ENCODE results near the gene PTPA.

Gene PTPA

DNA sequence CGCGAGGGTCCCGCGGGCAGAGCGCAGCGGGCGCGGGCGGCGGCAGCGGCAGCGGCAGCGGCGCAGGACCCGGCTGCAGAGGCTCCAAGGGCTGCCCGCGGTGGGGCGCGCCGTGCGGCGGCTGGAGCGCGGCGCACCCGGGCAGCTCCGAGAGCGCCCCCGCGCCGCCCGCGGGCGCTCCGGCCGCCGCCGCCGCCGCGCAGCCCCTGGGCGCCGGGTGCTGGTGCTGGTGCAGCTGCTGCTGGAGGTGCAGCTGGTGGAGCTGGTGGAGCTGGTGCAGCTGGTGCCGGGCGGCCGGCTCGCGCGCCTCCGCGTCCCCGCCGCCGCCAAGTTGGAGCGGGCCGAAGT, 66.2 kb downstream of the PTPA start (continued):
- TF ChIP-seq, protein P1, sequence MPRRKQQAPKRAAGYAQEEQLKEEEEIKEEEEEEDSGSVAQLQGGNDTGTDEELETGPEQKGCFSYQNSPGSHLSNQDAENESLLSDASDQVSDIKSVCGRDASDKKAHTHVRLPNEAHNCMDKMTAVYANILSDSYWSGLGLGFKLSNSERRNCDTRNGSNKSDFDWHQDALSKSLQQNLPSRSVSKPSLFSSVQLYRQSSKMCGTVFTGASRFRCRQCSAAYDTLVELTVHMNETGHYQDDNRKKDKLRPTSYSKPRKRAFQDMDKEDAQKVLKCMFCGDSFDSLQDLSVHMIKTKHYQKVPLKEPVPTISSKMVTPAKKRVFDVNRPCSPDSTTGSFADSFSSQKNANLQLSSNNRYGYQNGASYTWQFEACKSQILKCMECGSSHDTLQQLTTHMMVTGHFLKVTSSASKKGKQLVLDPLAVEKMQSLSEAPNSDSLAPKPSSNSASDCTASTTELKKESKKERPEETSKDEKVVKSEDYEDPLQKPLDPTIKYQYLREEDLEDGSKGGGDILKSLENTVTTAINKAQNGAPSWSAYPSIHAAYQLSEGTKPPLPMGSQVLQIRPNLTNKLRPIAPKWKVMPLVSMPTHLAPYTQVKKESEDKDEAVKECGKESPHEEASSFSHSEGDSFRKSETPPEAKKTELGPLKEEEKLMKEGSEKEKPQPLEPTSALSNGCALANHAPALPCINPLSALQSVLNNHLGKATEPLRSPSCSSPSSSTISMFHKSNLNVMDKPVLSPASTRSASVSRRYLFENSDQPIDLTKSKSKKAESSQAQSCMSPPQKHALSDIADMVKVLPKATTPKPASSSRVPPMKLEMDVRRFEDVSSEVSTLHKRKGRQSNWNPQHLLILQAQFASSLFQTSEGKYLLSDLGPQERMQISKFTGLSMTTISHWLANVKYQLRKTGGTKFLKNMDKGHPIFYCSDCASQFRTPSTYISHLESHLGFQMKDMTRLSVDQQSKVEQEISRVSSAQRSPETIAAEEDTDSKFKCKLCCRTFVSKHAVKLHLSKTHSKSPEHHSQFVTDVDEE (CRISPR knock-in tag; IDR thresholded peaks at IDR 0.05), result no peak
- TF ChIP-seq ESRRG (CRISPR knock-in tag; IDR thresholded peaks at IDR 0.05) (no peak), ZNF8 (CRISPR knock-in tag; IDR thresholded peaks at IDR 0.05) (no peak)

DNA sequence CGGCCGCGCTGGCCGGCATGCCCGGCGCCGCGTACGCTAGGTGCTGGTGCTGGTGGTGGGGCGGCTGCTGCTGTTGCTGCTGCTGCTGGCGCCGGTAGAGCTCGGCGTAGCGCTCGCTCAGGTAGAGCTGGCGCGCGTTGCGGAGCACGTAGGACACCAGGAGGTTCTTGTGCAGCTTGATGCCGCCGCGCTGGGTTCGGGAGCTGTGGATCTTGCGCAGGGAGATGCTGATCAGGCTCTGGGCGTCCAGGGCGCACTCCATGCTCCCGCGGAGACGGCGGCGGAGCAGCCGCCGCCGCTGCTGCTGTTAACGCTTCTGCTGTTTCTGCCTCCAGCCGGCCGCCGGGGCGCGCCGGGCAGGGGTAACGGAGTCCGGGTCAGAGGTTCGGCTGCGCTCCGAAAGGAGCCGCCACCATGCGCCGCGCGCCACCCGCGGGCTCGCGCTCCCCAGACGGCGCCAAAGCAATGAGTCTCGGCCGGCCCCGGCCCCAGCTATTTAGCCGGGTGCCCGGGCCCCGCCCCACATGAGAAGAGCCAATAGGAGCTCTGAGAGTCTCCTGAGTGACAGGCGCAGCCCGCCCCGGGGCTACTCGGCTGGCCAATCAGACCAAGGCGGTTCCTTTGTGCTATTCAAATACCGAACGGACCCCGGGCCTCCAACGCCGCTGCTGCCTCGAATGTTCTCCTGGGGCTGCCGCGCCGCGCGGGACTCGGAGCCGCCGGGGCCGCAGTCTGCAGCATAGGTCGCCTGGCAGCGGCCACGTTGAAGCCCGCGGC, 66.8 kb downstream of the PTPA start, which contains the start of gene IER5L:
Gene IER5L (minus strand): TSS at position 471 of the 777 bp plus-strand sequence. CDS start 209 bp downstream, at position 262.
- TF ChIP-seq ZC3H10 (CRISPR knock-in tag; IDR thresholded peaks at IDR 0.05) (no peak), ZFP3 (CRISPR knock-in tag; IDR thresholded peaks at IDR 0.05) (peak; percentile 28; the same call in 1 of the 2 replicates), RARB (CRISPR knock-in tag; IDR thresholded peaks at IDR 0.05) (no peak), OSR1 (CRISPR knock-in tag; IDR thresholded peaks at IDR 0.05) (no peak), ARNTL (CRISPR knock-in tag; IDR thresholded peaks at IDR 0.05; ENCODE audit: borderline replicate concordance, low read depth) (no peak), ISL1 (CRISPR knock-in tag; IDR thresholded peaks at IDR 0.05) (no peak), ZNF70 (CRISPR knock-in tag; IDR thresholded peaks at IDR 0.05) (no peak)
- TF ChIP-seq, protein P2, sequence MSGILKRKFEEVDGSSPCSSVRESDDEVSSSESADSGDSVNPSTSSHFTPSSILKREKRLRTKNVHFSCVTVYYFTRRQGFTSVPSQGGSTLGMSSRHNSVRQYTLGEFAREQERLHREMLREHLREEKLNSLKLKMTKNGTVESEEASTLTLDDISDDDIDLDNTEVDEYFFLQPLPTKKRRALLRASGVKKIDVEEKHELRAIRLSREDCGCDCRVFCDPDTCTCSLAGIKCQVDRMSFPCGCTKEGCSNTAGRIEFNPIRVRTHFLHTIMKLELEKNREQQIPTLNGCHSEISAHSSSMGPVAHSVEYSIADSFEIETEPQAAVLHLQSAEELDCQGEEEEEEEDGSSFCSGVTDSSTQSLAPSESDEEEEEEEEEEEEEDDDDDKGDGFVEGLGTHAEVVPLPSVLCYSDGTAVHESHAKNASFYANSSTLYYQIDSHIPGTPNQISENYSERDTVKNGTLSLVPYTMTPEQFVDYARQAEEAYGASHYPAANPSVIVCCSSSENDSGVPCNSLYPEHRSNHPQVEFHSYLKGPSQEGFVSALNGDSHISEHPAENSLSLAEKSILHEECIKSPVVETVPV (CRISPR knock-in tag; IDR thresholded peaks at IDR 0.05), result no peak
- TF ChIP-seq, protein P3, sequence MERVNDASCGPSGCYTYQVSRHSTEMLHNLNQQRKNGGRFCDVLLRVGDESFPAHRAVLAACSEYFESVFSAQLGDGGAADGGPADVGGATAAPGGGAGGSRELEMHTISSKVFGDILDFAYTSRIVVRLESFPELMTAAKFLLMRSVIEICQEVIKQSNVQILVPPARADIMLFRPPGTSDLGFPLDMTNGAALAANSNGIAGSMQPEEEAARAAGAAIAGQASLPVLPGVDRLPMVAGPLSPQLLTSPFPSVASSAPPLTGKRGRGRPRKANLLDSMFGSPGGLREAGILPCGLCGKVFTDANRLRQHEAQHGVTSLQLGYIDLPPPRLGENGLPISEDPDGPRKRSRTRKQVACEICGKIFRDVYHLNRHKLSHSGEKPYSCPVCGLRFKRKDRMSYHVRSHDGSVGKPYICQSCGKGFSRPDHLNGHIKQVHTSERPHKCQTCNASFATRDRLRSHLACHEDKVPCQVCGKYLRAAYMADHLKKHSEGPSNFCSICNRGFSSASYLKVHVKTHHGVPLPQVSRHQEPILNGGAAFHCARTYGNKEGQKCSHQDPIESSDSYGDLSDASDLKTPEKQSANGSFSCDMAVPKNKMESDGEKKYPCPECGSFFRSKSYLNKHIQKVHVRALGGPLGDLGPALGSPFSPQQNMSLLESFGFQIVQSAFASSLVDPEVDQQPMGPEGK (CRISPR knock-in tag; IDR thresholded peaks at IDR 0.05; ENCODE audit: borderline replicate concordance), result no peak
- ATAC-seq, result peak; percentile 75

DNA sequence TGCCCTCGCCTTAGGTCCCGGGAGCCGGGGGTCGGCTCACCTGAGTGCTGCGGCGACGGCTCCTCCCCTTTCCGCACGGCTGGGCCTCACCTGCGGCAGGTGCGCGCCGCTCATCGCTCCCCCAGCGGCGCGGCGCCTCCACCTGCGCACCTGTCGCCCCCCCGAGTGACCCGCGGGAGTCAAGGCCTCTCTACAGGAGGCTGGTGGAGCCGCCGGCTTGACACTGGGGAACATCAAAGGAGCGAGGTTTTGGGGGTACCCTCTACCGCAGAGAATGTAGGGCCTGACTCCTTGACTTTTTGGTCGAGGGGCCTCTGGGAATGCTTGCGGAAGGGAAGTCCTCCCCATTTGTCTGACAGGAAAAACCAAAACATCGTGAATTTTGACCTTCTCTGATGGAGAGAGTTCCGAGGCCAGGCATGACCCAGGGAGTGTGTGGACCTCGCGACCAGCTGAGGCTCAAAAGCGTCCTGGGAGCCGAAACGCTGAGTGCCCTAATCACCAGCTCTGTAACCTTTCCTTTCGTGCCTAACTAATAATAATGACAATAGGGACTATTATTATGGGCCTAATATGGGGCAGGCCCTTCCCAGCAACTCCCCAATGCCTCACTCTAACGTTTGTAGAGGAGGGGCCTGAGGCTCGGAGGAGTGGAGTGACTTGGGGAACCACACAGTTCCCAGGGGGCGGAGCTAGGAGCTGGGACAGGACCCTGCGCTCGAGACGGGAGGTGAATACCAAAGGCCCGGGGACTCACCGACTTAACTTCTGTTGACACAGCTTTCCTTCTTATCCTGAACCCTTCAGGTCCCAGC, 67.6 kb downstream of the PTPA start:
- ATAC-seq, result no peak
- no peak for TF ChIP-seq ZC3H10 (CRISPR knock-in tag; IDR thresholded peaks at IDR 0.05)
- no peak for TF ChIP-seq CSDC2 (CRISPR knock-in tag; IDR thresholded peaks at IDR 0.05)
- TF ChIP-seq ISL1 (CRISPR knock-in tag; IDR thresholded peaks at IDR 0.05), result no peak
- no peak for TF ChIP-seq ZNF8 (CRISPR knock-in tag; IDR thresholded peaks at IDR 0.05)
- TF ChIP-seq TOX (CRISPR knock-in tag; IDR thresholded peaks at IDR 0.05; ENCODE audit: borderline replicate concordance), result no peak
- no peak for TF ChIP-seq OSR1 (CRISPR knock-in tag; IDR thresholded peaks at IDR 0.05)
- TF ChIP-seq, protein P2 (CRISPR knock-in tag; IDR thresholded peaks at IDR 0.05), result no peak
- TF ChIP-seq ZNF565 (CRISPR knock-in tag; conservative IDR thresholded peaks at IDR 0.05; ENCODE audit: low read depth), result no peak
- no peak for TF ChIP-seq TCF4 (CRISPR knock-in tag; IDR thresholded peaks at IDR 0.05; ENCODE audit: borderline replicate concordance)
- no peak for TF ChIP-seq ZFP30 (CRISPR knock-in tag; IDR thresholded peaks at IDR 0.05)
- TF ChIP-seq, protein P4, sequence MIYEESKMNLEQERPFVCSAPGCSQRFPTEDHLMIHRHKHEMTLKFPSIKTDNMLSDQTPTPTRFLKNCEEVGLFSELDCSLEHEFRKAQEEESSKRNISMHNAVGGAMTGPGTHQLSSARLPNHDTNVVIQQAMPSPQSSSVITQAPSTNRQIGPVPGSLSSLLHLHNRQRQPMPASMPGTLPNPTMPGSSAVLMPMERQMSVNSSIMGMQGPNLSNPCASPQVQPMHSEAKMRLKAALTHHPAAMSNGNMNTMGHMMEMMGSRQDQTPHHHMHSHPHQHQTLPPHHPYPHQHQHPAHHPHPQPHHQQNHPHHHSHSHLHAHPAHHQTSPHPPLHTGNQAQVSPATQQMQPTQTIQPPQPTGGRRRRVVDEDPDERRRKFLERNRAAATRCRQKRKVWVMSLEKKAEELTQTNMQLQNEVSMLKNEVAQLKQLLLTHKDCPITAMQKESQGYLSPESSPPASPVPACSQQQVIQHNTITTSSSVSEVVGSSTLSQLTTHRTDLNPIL (CRISPR knock-in tag; IDR thresholded peaks at IDR 0.05; ENCODE audit: low read depth), result no peak
- no peak for TF ChIP-seq ARNTL (CRISPR knock-in tag; IDR thresholded peaks at IDR 0.05; ENCODE audit: borderline replicate concordance, low read depth)
- TF ChIP-seq, protein P5, sequence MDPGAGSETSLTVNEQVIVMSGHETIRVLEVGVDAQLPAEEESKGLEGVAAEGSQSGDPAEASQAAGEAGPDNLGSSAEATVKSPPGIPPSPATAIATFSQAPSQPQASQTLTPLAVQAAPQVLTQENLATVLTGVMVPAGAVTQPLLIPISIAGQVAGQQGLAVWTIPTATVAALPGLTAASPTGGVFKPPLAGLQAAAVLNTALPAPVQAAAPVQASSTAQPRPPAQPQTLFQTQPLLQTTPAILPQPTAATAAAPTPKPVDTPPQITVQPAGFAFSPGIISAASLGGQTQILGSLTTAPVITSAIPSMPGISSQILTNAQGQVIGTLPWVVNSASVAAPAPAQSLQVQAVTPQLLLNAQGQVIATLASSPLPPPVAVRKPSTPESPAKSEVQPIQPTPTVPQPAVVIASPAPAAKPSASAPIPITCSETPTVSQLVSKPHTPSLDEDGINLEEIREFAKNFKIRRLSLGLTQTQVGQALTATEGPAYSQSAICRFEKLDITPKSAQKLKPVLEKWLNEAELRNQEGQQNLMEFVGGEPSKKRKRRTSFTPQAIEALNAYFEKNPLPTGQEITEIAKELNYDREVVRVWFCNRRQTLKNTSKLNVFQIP (CRISPR knock-in tag; IDR thresholded peaks at IDR 0.05; ENCODE audit: borderline replicate concordance, low read depth), result no peak

Measured in SK-N-SH treated with all-trans-retinoic acid at 6 μM for 48 hours (cell line).